ENCODE results near the gene SLC25A5.
A peak's percentile ranks its signal among the peaks of the same experiment; 100 is the strongest.

Gene SLC25A5

DNA sequence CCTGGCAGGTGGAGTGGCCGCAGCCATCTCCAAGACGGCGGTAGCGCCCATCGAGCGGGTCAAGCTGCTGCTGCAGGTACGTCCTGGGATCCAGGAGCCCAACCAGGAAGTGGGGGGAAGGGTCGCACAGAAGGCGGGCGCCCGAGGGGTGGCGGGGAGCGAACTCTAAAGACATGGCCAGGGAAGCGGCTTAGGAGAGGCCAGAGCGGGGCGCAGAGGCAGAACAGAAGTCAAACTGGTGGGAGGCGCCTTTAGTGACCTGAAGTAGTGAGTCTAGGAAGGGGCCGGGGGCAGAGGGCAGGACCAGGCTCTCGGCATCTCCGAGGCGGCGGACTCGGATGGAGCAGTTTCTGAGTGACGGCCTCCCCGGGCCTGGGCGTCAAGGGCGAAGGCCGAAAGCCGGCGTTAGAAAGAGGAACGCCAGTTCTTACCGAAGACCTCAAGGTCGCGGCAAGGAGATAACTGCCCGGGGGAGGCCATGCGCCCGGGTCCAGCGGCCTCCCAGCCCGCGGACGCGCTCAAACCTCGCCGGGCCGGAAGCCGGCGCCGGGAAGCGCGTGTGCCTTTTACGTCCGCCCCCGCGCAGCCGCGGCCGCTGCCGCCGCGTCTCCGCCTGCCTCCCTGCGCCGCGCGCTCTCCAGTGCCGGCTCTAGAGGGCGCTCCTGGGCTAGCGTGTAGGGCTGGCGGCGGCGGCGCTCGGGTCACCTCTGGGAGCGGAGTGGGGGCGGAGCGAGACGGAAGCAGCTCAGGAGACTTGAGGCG is 488 bp downstream of the SLC25A5 start (continued):
- TF ChIP-seq SCRT2 (tag by site-specific recombination; IDR thresholded peaks at IDR 0.05) (no peak), ZNF560 (tag by site-specific recombination; IDR thresholded peaks at IDR 0.05; ENCODE audit: borderline replicate concordance) (peak; percentile 80; the same call in 1 of the 2 replicates), ZNF670 (tag by site-specific recombination; IDR thresholded peaks at IDR 0.05; ENCODE audit: low read depth) (no peak), ZNF501 (tag by site-specific recombination; IDR thresholded peaks at IDR 0.05) (peak; percentile 63; the same call in 1 of the 2 replicates), ZNF239 (tag by site-specific recombination; IDR thresholded peaks at IDR 0.05) (no peak), ZBTB20 (tag by site-specific recombination; IDR thresholded peaks at IDR 0.05) (no peak; the same call in none of the 2 replicates), ZBTB7A (tag by site-specific recombination; IDR thresholded peaks at IDR 0.05; ENCODE audit: low read depth) (0 out of 2 replicates have a peak, but pooled peaks have one; percentile 44), ZNF2 (tag by site-specific recombination; IDR thresholded peaks at IDR 0.05) (0 out of 2 replicates have a peak, but pooled peaks have one; percentile 62), ZXDB (tag by site-specific recombination; IDR thresholded peaks at IDR 0.05) (peak; percentile 60; the same call in 1 of the 2 replicates), ZFHX2 (tag by site-specific recombination; conservative IDR thresholded peaks at IDR 0.05) (peak; percentile 73), ZEB2 (tag by site-specific recombination; IDR thresholded peaks at IDR 0.05) (peak; percentile 1; the same call in 1 of the 2 replicates), ZFP37 (tag by site-specific recombination; IDR thresholded peaks at IDR 0.05) (no peak; the same call in 1 of the 2 replicates), GFI1B (tag by site-specific recombination; IDR thresholded peaks at IDR 0.05) (0 out of 2 replicates have a peak, but pooled peaks have one; percentile 5), OVOL3 (tag by site-specific recombination; IDR thresholded peaks at IDR 0.05) (no peak), ZNF677 (tag by site-specific recombination; IDR thresholded peaks at IDR 0.05) (0 out of 2 replicates have a peak, but pooled peaks have one; percentile 31), ZNF155 (tag by site-specific recombination; IDR thresholded peaks at IDR 0.05) (no peak), KLF7 (tag by site-specific recombination; IDR thresholded peaks at IDR 0.05; ENCODE audit: borderline replicate concordance) (no peak), ZBTB17 (tag by site-specific recombination; IDR thresholded peaks at IDR 0.05) (0 out of 2 replicates have a peak, but pooled peaks have one; percentile 6), ZNF660 (tag by site-specific recombination; IDR thresholded peaks at IDR 0.05) (peak; percentile 84), ZNF549 (tag by site-specific recombination; IDR thresholded peaks at IDR 0.05) (no peak), KLF10 (tag by site-specific recombination; IDR thresholded peaks at IDR 0.05) (0 out of 2 replicates have a peak, but pooled peaks have one; percentile 35), ZNF394 (tag by site-specific recombination; IDR thresholded peaks at IDR 0.05; ENCODE audit: borderline replicate concordance) (no peak), ZNF48 (tag by site-specific recombination; IDR thresholded peaks at IDR 0.05) (no peak), ZNF785 (tag by site-specific recombination; IDR thresholded peaks at IDR 0.05) (no peak), OSR2 (tag by site-specific recombination; IDR thresholded peaks at IDR 0.05) (0 out of 2 replicates have a peak, but pooled peaks have one; percentile 22), ZNF292 (tag by site-specific recombination; IDR thresholded peaks at IDR 0.05; ENCODE audit: borderline replicate concordance, low read depth) (no peak)
- TF ChIP-seq, protein P1, sequence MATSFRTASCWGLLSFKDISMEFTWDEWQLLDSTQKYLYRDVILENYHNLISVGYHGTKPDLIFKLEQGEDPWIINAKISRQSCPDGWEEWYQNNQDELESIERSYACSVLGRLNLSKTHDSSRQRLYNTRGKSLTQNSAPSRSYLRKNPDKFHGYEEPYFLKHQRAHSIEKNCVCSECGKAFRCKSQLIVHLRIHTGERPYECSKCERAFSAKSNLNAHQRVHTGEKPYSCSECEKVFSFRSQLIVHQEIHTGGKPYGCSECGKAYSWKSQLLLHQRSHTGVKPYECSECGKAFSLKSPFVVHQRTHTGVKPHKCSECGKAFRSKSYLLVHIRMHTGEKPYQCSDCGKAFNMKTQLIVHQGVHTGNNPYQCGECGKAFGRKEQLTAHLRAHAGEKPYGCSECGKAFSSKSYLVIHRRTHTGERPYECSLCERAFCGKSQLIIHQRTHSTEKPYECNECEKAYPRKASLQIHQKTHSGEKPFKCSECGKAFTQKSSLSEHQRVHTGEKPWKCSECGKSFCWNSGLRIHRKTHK (tag by site-specific recombination; IDR thresholded peaks at IDR 0.05): no peak
- TF ChIP-seq, protein P2, sequence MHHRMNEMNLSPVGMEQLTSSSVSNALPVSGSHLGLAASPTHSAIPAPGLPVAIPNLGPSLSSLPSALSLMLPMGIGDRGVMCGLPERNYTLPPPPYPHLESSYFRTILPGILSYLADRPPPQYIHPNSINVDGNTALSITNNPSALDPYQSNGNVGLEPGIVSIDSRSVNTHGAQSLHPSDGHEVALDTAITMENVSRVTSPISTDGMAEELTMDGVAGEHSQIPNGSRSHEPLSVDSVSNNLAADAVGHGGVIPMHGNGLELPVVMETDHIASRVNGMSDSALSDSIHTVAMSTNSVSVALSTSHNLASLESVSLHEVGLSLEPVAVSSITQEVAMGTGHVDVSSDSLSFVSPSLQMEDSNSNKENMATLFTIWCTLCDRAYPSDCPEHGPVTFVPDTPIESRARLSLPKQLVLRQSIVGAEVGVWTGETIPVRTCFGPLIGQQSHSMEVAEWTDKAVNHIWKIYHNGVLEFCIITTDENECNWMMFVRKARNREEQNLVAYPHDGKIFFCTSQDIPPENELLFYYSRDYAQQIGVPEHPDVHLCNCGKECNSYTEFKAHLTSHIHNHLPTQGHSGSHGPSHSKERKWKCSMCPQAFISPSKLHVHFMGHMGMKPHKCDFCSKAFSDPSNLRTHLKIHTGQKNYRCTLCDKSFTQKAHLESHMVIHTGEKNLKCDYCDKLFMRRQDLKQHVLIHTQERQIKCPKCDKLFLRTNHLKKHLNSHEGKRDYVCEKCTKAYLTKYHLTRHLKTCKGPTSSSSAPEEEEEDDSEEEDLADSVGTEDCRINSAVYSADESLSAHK (tag by site-specific recombination; IDR thresholded peaks at IDR 0.05): 0 out of 2 replicates have a peak, but pooled peaks have one; percentile 8
- TF ChIP-seq, protein P3, sequence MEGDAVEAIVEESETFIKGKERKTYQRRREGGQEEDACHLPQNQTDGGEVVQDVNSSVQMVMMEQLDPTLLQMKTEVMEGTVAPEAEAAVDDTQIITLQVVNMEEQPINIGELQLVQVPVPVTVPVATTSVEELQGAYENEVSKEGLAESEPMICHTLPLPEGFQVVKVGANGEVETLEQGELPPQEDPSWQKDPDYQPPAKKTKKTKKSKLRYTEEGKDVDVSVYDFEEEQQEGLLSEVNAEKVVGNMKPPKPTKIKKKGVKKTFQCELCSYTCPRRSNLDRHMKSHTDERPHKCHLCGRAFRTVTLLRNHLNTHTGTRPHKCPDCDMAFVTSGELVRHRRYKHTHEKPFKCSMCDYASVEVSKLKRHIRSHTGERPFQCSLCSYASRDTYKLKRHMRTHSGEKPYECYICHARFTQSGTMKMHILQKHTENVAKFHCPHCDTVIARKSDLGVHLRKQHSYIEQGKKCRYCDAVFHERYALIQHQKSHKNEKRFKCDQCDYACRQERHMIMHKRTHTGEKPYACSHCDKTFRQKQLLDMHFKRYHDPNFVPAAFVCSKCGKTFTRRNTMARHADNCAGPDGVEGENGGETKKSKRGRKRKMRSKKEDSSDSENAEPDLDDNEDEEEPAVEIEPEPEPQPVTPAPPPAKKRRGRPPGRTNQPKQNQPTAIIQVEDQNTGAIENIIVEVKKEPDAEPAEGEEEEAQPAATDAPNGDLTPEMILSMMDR (tag by site-specific recombination; IDR thresholded peaks at IDR 0.05): peak; percentile 79
- TF ChIP-seq, protein P4, sequence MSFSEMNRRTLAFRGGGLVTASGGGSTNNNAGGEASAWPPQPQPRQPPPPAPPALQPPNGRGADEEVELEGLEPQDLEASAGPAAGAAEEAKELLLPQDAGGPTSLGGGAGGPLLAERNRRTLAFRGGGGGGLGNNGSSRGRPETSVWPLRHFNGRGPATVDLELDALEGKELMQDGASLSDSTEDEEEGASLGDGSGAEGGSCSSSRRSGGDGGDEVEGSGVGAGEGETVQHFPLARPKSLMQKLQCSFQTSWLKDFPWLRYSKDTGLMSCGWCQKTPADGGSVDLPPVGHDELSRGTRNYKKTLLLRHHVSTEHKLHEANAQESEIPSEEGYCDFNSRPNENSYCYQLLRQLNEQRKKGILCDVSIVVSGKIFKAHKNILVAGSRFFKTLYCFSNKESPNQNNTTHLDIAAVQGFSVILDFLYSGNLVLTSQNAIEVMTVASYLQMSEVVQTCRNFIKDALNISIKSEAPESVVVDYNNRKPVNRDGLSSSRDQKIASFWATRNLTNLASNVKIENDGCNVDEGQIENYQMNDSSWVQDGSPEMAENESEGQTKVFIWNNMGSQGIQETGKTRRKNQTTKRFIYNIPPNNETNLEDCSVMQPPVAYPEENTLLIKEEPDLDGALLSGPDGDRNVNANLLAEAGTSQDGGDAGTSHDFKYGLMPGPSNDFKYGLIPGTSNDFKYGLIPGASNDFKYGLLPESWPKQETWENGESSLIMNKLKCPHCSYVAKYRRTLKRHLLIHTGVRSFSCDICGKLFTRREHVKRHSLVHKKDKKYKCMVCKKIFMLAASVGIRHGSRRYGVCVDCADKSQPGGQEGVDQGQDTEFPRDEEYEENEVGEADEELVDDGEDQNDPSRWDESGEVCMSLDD (tag by site-specific recombination; IDR thresholded peaks at IDR 0.05): no peak
- TF ChIP-seq, protein P5, sequence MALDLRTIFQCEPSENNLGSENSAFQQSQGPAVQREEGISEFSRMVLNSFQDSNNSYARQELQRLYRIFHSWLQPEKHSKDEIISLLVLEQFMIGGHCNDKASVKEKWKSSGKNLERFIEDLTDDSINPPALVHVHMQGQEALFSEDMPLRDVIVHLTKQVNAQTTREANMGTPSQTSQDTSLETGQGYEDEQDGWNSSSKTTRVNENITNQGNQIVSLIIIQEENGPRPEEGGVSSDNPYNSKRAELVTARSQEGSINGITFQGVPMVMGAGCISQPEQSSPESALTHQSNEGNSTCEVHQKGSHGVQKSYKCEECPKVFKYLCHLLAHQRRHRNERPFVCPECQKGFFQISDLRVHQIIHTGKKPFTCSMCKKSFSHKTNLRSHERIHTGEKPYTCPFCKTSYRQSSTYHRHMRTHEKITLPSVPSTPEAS (tag by site-specific recombination; IDR thresholded peaks at IDR 0.05): no peak

All from HEK293 (cell line).